Loucy (cell line): ENCODE data around the gene SMPD2.

Experiments
- H2AFZ ChIP-seq: fragments of 200-600 bp; sonication (generic); 2 replicates; pipeline ENCODE4 v1.6.0; 2016; ENCODE audit warnings: antibody characterized with exemption, mild to moderate bottlenecking, low read length, moderate library complexity
- H3F3A ChIP-seq: fragments of 200-600 bp; 2 replicates; pipeline ENCODE4 v1.6.0; 2016; ENCODE audit warnings: antibody characterized with exemption, low read depth, mild to moderate bottlenecking
- H3K27me3 ChIP-seq: fragments of 200-600 bp; sonication (generic); 2 replicates; pipeline ENCODE4 v1.6.1; 2014; ENCODE audit warnings: low read length, mild to moderate bottlenecking; ENCODE audit not compliant: insufficient read depth, poor library complexity, severe bottlenecking
- H3K36me3 ChIP-seq: fragments of 200-600 bp; sonication (generic); 2 replicates; pipeline ENCODE4 v1.6.1; 2016; ENCODE audit warnings: low read length; ENCODE audit not compliant: insufficient read depth
- H3K4me1 ChIP-seq: fragments of 200-600 bp; sonication (generic); 2 replicates; pipeline ENCODE4 v1.5.1; 2014; ENCODE audit warnings: low read length, mild to moderate bottlenecking; ENCODE audit not compliant: insufficient read depth, poor library complexity, severe bottlenecking
- H3K4me2 ChIP-seq: fragments of 200-600 bp; sonication (generic); 2 replicates; pipeline ENCODE4 v1.6.0; 2014; ENCODE audit warnings: antibody characterized with exemption, low read length, low read depth, mild to moderate bottlenecking; ENCODE audit not compliant: poor library complexity, severe bottlenecking
- H3K4me3 ChIP-seq: fragments of 200-600 bp; sonication (generic); 2 replicates; pipeline ENCODE4 v1.5.1; 2014; ENCODE audit warnings: low read length, mild to moderate bottlenecking, mixed read lengths; ENCODE audit not compliant: poor library complexity, severe bottlenecking
- H3K79me2 ChIP-seq: fragments of 200-600 bp; sonication (generic); 2 replicates; pipeline ENCODE4 v1.6.1; 2014; ENCODE audit warnings: low read length; ENCODE audit not compliant: insufficient read depth
- H3K9ac ChIP-seq: fragments of 200-600 bp; sonication (generic); 2 replicates; pipeline ENCODE4 v1.6.0; 2014; ENCODE audit warnings: mild to moderate bottlenecking, low read depth, low read length, moderate library complexity; ENCODE audit not compliant: poor library complexity, severe bottlenecking
- H3K9me2 ChIP-seq: fragments of 200-600 bp; sonication (generic); replicated peaks from 2 replicates; pipeline ENCODE4 v1.6.1; 2016; ENCODE audit warnings: low read depth, low read length, mixed read lengths
- H3K9me3 ChIP-seq: fragments of 200-600 bp; sonication (generic); 2 replicates; pipeline ENCODE4 v1.6.1; 2014; ENCODE audit warnings: mild to moderate bottlenecking, antibody characterized with exemption, low read length, low read depth; ENCODE audit not compliant: insufficient read depth
- H4K20me1 ChIP-seq: fragments of 200-600 bp; sonication (generic); 2 replicates; pipeline ENCODE4 v1.6.0; 2014; ENCODE audit warnings: antibody characterized with exemption, low read length, mild to moderate bottlenecking; ENCODE audit not compliant: insufficient read depth, poor library complexity, severe bottlenecking
- EZH2phosphoT487 ChIP-seq: fragments of 200-600 bp; IDR thresholded peaks from 2 replicates; pipeline ENCODE4 v1.6.1; 2018; ENCODE audit warnings: antibody characterized with exemption, mild to moderate bottlenecking, moderate library complexity, borderline replicate concordance
- TF ChIP-seq, protein P1 (sequence below): fragments of 200-600 bp; sonication (generic); conservative IDR thresholded peaks from 2 replicates; pipeline ENCODE4 v1.5.1; 2014; ENCODE audit warnings: mild to moderate bottlenecking, antibody characterized with exemption, low read length

Gene SMPD2

GRCh38 chr6:109447878-109448555, 7.5 kb downstream of the SMPD2 start:
- H3K36me3 ChIP-seq: peaks cover 48% of the 10 kb centered on the region; the same call in 1 of the 2 replicates
- no peak overlapping the region for H3K4me3 ChIP-seq
- H3F3A ChIP-seq: no peaks in the 10 kb centered on the region
- no peak overlapping the region for H3K4me2 ChIP-seq
- peaks cover 33% of the 10 kb centered on the region for H3K79me2 ChIP-seq
- no peaks in the 10 kb centered on the region for H3K9me2 ChIP-seq
- H3K9ac ChIP-seq: peak overlapping the region; percentile 31
- no peak for TF ChIP-seq EZH2phosphoT487
- TF ChIP-seq, protein P1, sequence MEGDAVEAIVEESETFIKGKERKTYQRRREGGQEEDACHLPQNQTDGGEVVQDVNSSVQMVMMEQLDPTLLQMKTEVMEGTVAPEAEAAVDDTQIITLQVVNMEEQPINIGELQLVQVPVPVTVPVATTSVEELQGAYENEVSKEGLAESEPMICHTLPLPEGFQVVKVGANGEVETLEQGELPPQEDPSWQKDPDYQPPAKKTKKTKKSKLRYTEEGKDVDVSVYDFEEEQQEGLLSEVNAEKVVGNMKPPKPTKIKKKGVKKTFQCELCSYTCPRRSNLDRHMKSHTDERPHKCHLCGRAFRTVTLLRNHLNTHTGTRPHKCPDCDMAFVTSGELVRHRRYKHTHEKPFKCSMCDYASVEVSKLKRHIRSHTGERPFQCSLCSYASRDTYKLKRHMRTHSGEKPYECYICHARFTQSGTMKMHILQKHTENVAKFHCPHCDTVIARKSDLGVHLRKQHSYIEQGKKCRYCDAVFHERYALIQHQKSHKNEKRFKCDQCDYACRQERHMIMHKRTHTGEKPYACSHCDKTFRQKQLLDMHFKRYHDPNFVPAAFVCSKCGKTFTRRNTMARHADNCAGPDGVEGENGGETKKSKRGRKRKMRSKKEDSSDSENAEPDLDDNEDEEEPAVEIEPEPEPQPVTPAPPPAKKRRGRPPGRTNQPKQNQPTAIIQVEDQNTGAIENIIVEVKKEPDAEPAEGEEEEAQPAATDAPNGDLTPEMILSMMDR: no peak
- peaks cover 42% of the 10 kb centered on the region for H3K4me1 ChIP-seq
- H2AFZ ChIP-seq: no peak overlapping the region
- no peaks in the 10 kb centered on the region for H3K27me3 ChIP-seq
- H3K9me3 ChIP-seq: no peaks in the 10 kb centered on the region
- H4K20me1 ChIP-seq: peaks cover 2% of the 10 kb centered on the region

DNA sequence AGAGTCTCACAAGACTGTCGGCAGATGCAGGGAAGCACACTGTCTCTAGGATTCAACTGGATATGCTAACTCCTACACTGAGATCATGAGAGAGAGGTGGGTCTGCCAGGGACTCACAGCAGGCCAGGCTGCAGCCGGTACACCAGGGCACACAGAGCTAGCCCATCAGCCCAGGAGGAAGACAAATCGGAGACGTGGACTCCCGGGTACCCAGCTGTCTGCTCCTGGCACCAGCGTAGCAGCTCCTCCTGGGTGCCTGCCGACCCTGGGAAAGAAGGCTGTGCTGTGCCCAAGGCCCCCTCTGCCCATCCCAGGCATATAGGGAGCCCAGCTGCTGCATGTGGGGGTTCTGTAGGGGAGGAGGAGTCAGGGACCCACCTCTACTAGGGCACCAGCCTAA, 8.1 kb downstream of the SMPD2 start:
- no peak overlapping the region for H3K4me3 ChIP-seq
- peaks cover 39% of the 10 kb centered on the region for H3K79me2 ChIP-seq
- no peak overlapping the region for H2AFZ ChIP-seq
- H3K4me1 ChIP-seq: peaks cover 45% of the 10 kb centered on the region
- peaks cover 2% of the 10 kb centered on the region for H4K20me1 ChIP-seq
- H3K9me2 ChIP-seq: no peaks in the 10 kb centered on the region
- no peaks in the 10 kb centered on the region for H3F3A ChIP-seq
- no peaks in the 10 kb centered on the region for H3K9me3 ChIP-seq
- peak overlapping the region; percentile 72 for H3K4me2 ChIP-seq
- no peaks in the 10 kb centered on the region for H3K27me3 ChIP-seq
- peak overlapping the region; percentile 31 for H3K9ac ChIP-seq
- H3K36me3 ChIP-seq: peaks cover 48% of the 10 kb centered on the region; the same call in 1 of the 2 replicates
- TF ChIP-seq EZH2phosphoT487: no peak
- TF ChIP-seq, protein P1: no peak

- Histone ChIP-seq H3K9me2 (no peaks in the 10 kb centered on the region), H3K4me3 (peak overlapping the region; percentile 51), H3K9ac (peak overlapping the region; percentile 52), H3K79me2 (peaks cover 46% of the 10 kb centered on the region), H3K4me2 (peak overlapping the region; percentile 72), H3K27me3 (no peaks in the 10 kb centered on the region), H3K36me3 (peaks cover 42% of the 10 kb centered on the region; the same call in 1 of the 2 replicates), H2AFZ (no peak overlapping the region), H4K20me1 (peaks cover 2% of the 10 kb centered on the region), H3F3A (no peaks in the 10 kb centered on the region), H3K4me1 (peaks cover 51% of the 10 kb centered on the region), H3K9me3 (no peaks in the 10 kb centered on the region)
- TF ChIP-seq EZH2phosphoT487: no peak
Observed at GRCh38 chr6:109449064-109449794, 8.7 kb downstream of the SMPD2 start.
